ENCODE data around the gene B2M.

- TF ChIP-seq, protein P1, sequence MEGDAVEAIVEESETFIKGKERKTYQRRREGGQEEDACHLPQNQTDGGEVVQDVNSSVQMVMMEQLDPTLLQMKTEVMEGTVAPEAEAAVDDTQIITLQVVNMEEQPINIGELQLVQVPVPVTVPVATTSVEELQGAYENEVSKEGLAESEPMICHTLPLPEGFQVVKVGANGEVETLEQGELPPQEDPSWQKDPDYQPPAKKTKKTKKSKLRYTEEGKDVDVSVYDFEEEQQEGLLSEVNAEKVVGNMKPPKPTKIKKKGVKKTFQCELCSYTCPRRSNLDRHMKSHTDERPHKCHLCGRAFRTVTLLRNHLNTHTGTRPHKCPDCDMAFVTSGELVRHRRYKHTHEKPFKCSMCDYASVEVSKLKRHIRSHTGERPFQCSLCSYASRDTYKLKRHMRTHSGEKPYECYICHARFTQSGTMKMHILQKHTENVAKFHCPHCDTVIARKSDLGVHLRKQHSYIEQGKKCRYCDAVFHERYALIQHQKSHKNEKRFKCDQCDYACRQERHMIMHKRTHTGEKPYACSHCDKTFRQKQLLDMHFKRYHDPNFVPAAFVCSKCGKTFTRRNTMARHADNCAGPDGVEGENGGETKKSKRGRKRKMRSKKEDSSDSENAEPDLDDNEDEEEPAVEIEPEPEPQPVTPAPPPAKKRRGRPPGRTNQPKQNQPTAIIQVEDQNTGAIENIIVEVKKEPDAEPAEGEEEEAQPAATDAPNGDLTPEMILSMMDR (IDR thresholded peaks at IDR 0.05; ENCODE audit: borderline replicate concordance, extremely low read depth, low read length, poor library complexity, severe bottlenecking): no peak
- TF ChIP-seq EZH2 (IDR thresholded peaks at IDR 0.05; ENCODE audit: borderline replicate concordance, low read depth, low read length, severe bottlenecking): no peak
These were observed 49.7 kb upstream of the B2M start for GRCh38 chr15:44661576-44661975.

All from DND-41 (cell line).